GM18505 (cell line): Measurements from ENCODE around the gene ZNF275.

ENCODE experiments used
- ATAC-seq: cut with Tn5 transposase; IDR thresholded peaks from one replicate; pipeline ENCODE4 v1.9.1; 2021; ENCODE audit not compliant: unreplicated experiment
- POLR2A ChIP-seq: IDR thresholded peaks from 4 replicates; pipeline ENCODE4 v1.6.1; 2011; ENCODE audit warnings: borderline replicate concordance; ENCODE audit not compliant: insufficient read depth, insufficient read length; ENCODE audit errors: extremely low read depth

Gene ZNF275

GRCh38 chrX:153333266-153333665 lies 687 bp upstream of the ZNF275 start:
- no peak for TF ChIP-seq POLR2A
- ATAC-seq = no peak

- no peak for TF ChIP-seq POLR2A
- ATAC-seq = no peak
Measured at GRCh38 chrX:153334654-153335295, 822 bp downstream of the ZNF275 start.

- no peak for TF ChIP-seq POLR2A
- ATAC-seq = no peak
Measured at GRCh38 chrX:153336121-153336894, 2.4 kb downstream of the ZNF275 start.

GRCh38 chrX:153336988-153337387 lies 3.0 kb downstream of the ZNF275 start:
- no peak for ATAC-seq
- TF ChIP-seq POLR2A = no peak

GRCh38 chrX:153338836-153339235 lies 4.9 kb downstream of the ZNF275 start:
- no peak for TF ChIP-seq POLR2A

GRCh38 chrX:153339662-153340061 lies 5.7 kb downstream of the ZNF275 start:
- ATAC-seq = no peak
- no peak for TF ChIP-seq POLR2A

More at GRCh38 chrX:153338836-153339235, 4.9 kb downstream of the ZNF275 start:
- ATAC-seq = no peak

GRCh38 chrX:153340111-153340510 lies 6.2 kb downstream of the ZNF275 start:
- TF ChIP-seq POLR2A = no peak
- ATAC-seq = no peak

GRCh38 chrX:153342762-153343558 lies 9.0 kb downstream of the ZNF275 start:
- ATAC-seq = no peak
- no peak for TF ChIP-seq POLR2A

GRCh38 chrX:153343674-153344073 lies 9.7 kb downstream of the ZNF275 start:
- no peak for TF ChIP-seq POLR2A
- no peak for ATAC-seq

- ATAC-seq = no peak
Measured at GRCh38 chrX:153347530-153347929, 13.6 kb downstream of the ZNF275 start.

GRCh38 chrX:153348421-153348820 lies 14.5 kb downstream of the ZNF275 start:
- ATAC-seq = no peak

More at GRCh38 chrX:153347530-153347929, 13.6 kb downstream of the ZNF275 start:
- no peak for TF ChIP-seq POLR2A

GRCh38 chrX:153349952-153350351 lies 16.0 kb downstream of the ZNF275 start:
- no peak for ATAC-seq
- no peak for TF ChIP-seq POLR2A

More at GRCh38 chrX:153348421-153348820, 14.5 kb downstream of the ZNF275 start:
- no peak for TF ChIP-seq POLR2A

- ATAC-seq = no peak
- TF ChIP-seq POLR2A = no peak
Measured at GRCh38 chrX:153351981-153352380, 18.0 kb downstream of the ZNF275 start.
